ENCODE measurements around the gene SYT15B.
"Not testable (repeated sequence)": the region's sequence is repeated elsewhere in the genome, so short reads cannot be mapped to it uniquely, and the experiment has no call there.

SYT15B gene

DNA sequence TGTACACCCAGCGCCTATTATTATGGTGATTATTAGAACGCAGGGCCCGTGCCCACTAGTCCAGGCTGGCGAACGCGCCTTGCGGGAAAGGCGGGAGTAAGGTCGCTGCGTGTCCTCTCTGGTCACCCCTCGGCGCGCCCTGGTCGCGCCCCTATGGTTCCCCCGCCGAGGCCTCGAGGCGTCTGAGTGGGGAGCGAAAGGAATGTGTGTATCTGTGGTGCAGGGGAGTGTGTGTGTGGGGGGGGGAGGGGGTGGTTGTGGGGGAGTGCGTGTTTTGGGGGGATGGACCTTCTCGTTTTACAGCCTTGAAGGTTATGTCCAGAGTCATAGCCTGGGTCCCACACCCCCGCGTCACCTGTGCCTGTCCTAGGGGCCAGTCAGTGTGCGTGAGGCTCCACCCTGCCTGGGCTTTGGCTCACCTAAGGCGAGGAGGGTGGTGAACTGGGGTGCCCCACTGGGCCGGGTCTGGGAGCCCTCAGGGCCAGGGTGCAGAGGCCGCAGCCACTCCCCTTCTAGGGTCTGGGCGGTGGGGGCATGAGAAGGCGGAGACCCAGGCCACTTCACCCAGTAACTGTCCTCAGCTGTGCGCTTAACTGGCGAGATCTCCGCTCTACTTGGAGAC lies at the start of gene SYT15B:
TSS of gene SYT15B (minus strand) at position 39 of the 622 bp plus-strand sequence. CDS start 952 bp downstream, outside the sequence.
- in situ Hi-C loops (cut with HindIII; ENCODE audit: low sequenced_read_pairs): not testable (repeated sequence)

DNA sequence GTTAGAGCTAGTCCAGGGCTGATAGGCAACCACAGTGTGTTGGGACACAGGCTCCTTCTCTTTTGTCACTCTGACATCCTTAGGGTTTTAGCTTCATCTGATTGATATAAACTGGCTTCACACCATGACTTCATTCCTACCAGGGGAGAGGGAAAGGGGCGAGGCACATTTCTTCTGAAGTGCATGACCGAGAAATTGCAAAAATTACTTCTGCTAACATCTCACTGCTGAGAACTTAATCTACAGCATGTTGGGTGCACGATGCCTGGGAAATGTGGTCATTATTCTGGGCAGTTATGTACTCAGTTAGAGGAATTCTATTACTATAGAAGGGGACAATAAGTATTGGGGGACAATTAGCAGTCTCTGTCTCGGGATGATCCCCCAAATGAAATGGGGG lies 16.2 kb upstream of the SYT15B start:
- in situ Hi-C loops (cut with HindIII; ENCODE audit: low sequenced_read_pairs): not testable (repeated sequence)

DNA sequence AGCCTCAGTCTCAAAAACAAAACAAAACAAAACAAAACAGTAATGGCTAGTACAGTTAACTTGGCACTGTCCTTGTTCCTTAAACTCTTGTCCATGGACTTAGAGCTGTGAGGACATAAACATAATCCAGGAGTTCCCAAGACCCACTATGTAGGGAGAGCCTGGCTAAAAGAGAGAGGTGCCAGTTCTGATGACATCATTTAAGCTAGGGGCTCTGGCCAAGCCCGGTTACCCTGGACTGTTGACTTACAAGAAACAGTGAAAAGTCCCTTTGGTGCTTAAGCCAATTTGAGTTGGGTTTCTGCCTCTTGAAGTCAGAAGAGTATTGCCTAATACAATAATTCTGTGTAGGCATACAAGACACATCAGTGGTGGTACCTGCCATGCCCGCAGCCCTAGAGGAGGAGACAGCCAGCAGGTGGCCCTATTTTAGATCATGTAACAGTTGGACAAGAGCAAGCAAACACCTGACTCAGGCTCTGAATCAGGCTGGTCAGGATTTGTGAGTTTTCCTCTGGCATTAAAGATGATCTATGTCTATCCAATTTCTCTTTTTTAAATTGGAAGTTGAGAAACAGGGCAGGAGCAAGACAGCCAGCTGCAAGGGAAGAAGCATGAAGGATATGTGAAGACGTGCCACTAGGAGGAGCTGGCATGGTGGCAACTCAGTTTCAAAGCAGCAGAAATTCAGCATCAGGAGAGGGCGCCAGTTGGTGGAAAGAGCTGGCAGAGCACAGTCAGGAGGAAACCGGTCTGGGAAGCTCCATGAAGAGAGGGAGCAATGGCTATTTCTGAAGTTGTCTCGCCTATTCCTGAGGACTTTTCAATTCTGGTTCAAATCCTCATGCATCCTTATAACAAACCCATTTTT lies 12.2 kb upstream of the SYT15B start:
- in situ Hi-C loops (cut with HindIII; ENCODE audit: low sequenced_read_pairs): not testable (repeated sequence)

DNA sequence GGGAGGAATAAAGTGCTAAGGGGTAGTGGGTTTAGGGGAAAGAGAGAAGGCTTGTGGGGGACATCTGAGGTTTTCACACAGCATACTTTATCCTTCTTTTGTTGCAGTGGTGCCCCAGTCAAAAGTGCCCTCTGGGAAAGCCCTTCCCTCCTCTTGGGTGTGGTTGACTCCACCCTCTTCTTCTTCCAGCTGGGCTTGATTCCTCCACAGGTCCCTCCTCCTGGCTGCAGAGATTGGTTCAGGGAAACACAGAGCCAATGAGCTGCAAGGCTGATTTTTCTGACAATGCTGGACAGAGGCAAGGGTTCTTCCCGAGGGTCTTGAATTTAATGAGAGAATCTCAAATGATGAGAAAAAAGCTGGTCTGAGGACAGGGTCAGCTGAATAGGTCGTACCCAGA lies 7.4 kb upstream of the SYT15B start:
- in situ Hi-C loops (cut with HindIII; ENCODE audit: low sequenced_read_pairs): not testable (repeated sequence)

DNA sequence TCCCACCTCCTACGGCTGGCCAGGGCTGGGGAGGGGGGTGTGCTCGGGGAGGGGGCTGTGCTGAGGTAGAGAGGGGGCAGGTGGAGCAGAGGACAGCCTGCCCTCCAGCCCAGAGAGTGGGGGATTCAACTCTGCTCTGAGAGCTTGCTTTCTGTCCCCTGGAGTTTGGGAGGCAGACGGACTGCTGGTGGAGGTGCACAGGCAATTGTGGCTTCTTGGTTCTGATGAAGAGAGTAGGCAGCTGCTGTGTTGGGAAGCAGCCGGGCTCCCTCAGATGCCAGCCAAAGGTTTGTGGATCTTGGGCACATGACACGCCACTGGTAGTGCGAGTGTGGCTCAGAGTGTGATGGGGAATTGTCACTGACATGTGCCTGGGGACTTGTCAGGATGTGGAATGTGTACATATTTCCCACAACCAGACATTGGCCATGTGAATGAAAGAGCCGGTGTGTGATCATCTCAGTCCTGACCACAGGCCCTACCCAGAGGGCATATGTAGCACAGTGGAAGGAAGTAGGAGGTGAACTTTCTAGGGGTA lies 5.3 kb upstream of the SYT15B start:
- in situ Hi-C loops (cut with HindIII; ENCODE audit: low sequenced_read_pairs): not testable (repeated sequence)

GRCh38 chr10:47768085-47768484 lies 4.7 kb upstream of the SYT15B start:
- in situ Hi-C loops (cut with HindIII; ENCODE audit: low sequenced_read_pairs): not testable (repeated sequence)

GRCh38 chr10:47767236-47767635 lies 3.8 kb upstream of the SYT15B start:
- in situ Hi-C loops (cut with HindIII; ENCODE audit: low sequenced_read_pairs): not testable (repeated sequence)

DNA sequence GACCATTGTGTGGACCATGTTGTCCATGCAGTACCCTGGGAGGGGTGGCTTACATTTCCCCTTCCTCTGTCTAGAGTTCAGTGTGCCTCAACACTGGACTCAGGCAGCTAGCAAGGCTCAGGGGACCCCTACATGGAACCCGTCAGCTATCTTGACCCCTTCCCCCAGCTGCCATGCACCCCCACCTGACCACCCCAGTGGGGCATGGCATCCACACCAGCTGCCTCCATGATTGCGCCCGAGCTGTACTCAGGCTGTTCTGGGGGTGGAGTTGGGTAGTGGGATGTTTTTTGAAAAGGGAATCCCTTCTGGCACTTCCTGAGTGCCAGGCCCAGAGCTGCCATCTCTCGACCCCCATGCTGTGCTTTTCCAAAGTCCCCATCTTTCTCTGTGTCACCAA lies 1.8 kb upstream of the SYT15B start:
- in situ Hi-C loops (cut with HindIII; ENCODE audit: low sequenced_read_pairs): not testable (repeated sequence)

GRCh38 chr10:47762674-47763553 lies 478 bp downstream of the SYT15B start:
- in situ Hi-C loops (cut with HindIII; ENCODE audit: low sequenced_read_pairs): not testable (repeated sequence)

- in situ Hi-C loops (cut with HindIII; ENCODE audit: low sequenced_read_pairs): not testable (repeated sequence)
Observed at GRCh38 chr10:47758855-47759254, 4.5 kb downstream of the SYT15B start.

- in situ Hi-C loops (cut with HindIII; ENCODE audit: low sequenced_read_pairs): not testable (repeated sequence)
Observed at GRCh38 chr10:47756169-47756568, 7.2 kb downstream of the SYT15B start.

- in situ Hi-C loops (cut with HindIII; ENCODE audit: low sequenced_read_pairs): not testable (repeated sequence)
Observed at GRCh38 chr10:47753871-47754270, 9.5 kb downstream of the SYT15B start.

- in situ Hi-C loops (cut with HindIII; ENCODE audit: low sequenced_read_pairs): not testable (repeated sequence)
Observed at GRCh38 chr10:47753176-47753575, 10.2 kb downstream of the SYT15B start.

- in situ Hi-C loops (cut with HindIII; ENCODE audit: low sequenced_read_pairs): not testable (repeated sequence)
Observed at GRCh38 chr10:47751821-47752220, 11.6 kb downstream of the SYT15B start.

GRCh38 chr10:47750360-47750759 lies 13.0 kb downstream of the SYT15B start:
- in situ Hi-C loops (cut with HindIII; ENCODE audit: low sequenced_read_pairs): not testable (repeated sequence)

DNA sequence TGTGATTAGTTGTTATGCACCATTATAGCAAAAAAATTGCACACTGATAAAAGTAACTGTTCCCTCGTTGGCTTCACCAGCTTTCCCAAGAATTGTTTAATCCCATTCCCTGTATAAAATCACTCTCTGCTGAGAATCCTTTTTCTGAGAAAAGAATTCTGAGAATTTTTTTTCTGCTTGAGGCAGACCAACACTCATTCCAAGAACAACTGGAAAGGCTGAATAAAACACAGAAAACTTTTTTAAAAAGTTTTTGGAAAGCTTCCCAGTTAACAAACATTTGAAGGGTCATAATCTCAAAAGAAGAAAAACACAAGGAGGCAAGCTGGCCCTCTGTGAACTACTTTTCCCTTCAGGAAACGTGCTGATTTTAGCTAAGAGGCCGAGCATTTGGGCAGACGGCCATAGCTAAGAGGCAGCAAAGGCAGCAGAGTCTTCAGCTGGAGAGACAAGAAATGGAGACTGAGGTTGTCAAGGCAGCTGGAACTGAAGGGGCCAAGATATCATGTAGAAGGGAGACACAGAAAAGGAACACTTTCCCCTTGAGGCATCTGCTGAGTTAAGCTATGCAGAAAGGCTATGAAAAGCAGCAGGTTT lies 16.5 kb downstream of the SYT15B start:
- in situ Hi-C loops (cut with HindIII; ENCODE audit: low sequenced_read_pairs): not testable (repeated sequence)

- in situ Hi-C loops (cut with HindIII; ENCODE audit: low sequenced_read_pairs): not testable (repeated sequence)
Observed at GRCh38 chr10:47744881-47745280, 18.5 kb downstream of the SYT15B start.

DNA sequence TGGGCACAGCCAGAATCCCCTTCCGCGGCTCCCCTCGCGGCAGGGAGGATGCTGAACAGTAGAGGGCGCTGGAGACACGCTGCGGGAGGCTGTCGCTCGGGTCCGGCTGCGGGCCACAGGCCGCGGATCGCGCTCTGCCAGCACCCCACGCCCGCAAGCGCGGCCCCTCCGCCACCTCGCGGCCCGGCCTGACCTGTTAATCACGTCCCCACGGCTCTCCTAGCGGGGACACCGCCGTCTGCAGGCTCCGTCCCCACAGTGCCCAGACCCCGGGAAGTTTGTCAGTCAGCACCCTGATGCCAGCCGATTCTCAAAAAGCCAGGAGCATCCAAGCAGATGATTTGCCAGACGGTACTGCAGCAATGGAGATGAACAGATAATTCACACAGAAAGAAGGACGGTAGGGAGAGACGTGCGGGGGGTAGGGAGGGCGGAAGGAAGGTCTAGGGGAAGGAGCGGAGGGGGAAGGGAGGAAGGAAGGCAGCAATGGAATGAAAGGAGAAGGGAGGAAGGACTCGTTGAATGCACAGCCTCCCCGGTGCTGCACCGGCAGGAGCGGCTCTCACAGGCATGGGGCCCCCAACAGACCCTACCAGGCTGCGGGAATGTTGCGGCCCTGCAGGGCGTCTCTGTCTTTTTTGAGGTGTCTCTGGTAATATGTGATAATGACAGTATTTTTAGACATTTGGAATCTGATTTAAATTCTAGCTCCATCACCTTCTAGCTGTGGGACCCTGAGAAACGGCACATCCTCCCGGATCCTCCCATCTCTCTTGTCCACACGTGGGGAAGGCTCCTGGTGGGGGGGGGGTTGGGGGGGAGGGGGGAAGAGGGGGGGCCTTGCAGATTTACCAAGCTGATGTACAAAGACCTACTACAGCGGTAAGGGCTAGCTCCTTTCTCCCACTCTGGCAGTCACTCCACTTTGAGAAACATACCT lies 19.5 kb downstream of the SYT15B start:
- in situ Hi-C loops (cut with HindIII; ENCODE audit: low sequenced_read_pairs): not testable (repeated sequence)

GRCh38 chr10:47740868-47741267 lies 22.5 kb downstream of the SYT15B start:
- in situ Hi-C loops (cut with HindIII; ENCODE audit: low sequenced_read_pairs): not testable (repeated sequence)

All from DLD1 (cell line).